Measurements from ENCODE around the gene P3H4.

Gene P3H4

DNA sequence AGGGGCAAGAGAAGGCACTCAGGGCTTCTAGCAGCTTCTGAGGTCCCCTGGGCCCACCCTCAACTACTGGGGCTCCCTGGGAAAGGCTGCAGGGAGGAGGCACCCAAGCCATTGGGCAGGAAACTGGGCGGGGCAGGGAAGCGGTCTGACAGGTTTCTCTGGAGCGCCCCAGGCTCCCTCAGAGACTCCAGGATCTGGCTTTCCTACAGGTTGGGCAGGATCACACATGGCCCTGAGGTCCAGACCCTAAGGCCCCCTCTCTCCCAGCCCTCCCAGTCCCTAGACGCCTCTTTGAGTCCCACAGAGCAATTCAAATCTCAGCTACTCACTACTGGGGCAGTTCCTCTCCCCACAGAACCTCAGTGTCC is 39.5 kb downstream of the P3H4 start:
- DNase-seq (ENCODE audit: low read depth in 2 of 2) = no peak

DNA sequence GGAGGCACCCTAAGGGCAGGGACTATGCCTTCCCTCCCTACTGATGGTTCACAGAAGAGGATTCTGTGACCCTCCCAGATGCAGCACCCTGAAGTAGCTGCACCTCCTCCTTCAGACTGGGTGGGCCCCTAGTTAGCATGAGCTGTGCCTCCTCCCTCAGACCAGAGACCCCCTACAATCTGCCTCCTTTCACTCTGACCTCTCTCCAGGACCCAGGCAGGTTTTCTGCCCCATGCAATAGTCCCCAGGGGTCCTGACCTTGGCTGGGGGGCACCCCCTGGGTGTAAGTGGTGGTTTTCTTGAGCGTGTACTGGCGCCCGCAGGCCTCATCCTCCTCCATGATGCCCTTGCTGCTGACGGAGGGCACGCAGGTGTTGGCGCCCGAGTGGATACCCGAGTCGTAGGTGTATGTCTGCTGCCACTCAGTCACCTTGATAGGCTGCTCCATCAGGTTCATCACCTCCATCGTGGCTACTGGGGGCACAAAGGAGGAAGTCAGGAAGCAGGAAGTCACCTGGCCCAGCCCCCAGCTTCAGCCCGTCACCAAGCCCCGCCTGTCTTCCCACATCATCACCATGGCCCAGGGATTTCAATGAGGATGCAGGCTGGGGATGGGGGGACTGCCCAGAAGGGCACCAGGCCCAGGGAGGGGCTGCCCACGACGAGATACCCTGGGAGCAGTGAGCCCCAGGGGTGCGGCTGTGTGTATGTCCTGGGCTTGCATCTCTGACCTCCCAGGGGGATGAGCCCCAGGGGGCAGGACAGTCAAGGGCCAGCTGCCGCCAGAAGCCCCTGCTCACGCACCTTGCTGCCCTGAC is 40.2 kb downstream of the P3H4 start:
- no peak for DNase-seq (ENCODE audit: low read depth in 2 of 2)

DNA sequence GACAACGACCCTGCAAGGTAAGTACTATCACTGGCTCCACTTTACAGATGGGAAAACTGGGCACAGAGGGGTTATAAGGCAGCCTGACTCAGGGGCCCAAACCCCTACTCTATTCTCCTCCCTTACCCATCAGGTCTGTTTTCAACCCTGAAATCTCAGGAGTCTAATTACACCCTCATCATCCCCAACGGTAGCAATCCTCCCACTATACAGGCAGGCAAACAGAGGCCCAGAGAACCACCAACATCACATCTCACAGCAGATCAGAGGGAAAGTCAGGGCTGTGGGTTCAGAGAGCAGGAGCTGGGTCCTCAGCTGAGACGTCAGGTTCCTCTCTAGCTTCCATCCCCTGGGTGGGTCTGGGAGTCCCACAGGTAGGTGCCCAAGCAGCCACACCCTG is 41.8 kb downstream of the P3H4 start:
- no peak for DNase-seq (ENCODE audit: low read depth in 2 of 2)

- no peak for DNase-seq (ENCODE audit: low read depth in 2 of 2)
Measured at GRCh38 chr17:41769346-41769862, 42.3 kb downstream of the P3H4 start.

- no peak for DNase-seq (ENCODE audit: low read depth in 2 of 2)
Measured at GRCh38 chr17:41768682-41769288, 43.0 kb downstream of the P3H4 start.

- no peak for DNase-seq (ENCODE audit: low read depth in 2 of 2)
Measured at GRCh38 chr17:41767324-41768042, 44.3 kb downstream of the P3H4 start.

DNA sequence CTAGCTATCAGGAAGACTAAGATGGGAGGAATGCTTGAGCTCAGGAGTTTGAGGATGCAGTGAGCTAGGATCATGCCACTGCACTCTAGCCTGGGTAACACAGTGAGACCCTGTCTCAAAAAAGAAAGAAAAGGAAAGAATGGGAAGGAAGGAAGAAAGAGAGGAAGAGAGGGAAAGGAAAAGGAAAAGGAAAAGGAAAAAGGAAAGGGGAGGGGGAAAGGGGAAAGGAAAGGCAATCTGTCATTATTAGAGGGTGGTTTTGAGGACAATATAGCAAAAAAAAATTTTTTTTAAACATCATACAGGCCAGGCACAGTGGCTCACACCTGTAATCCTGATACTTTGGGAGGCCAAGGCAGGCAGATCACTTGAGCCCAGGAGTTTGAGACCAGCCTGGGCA is 45.6 kb downstream of the P3H4 start:
- DNase-seq (ENCODE audit: low read depth in 2 of 2) = no peak

DNA sequence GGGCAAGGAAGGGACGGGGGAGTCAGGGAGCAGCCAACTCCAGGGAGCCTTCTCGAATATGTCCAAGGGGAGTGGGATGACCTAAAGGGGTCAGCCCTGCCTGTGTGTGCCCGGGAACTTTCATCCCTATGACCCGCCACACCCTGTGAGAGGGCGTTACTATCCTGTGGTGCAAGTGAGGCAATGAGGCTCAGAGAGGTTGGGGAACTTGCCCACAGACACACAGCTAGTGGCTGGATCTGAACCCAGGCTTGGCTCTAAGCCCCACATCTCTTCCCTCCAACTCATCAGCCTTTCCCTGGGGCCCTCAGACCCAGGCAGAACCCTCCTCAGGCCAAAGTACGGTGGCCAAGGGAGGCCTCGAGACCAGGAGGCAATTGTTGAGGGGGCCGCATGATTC is 48.4 kb downstream of the P3H4 start:
- DNase-seq (ENCODE audit: low read depth in 2 of 2) = no peak

DNA sequence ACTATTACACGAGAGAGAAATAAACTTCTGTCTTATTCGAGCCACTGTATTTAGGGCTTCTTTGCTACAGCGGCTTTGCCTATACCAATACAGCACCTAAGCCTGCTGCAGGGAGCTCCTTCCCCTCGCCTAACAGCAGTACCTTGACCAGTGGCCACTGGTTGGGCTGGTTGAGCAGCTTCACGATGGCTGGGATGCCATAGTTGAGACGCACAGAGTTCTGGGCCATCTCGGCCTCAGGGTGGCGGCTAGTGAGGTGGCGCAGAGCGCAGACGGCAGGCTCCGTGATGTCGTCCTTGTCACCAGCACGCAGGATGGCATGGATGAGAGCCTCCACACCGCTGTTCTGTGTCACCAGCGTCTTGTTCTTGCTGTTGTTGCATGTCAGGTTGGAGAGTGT is 48.9 kb downstream of the P3H4 start:
- DNase-seq (ENCODE audit: low read depth in 2 of 2) = no peak

- no peak for DNase-seq (ENCODE audit: low read depth in 2 of 2)
Measured at GRCh38 chr17:41762391-41762790, 49.4 kb downstream of the P3H4 start.

DNA sequence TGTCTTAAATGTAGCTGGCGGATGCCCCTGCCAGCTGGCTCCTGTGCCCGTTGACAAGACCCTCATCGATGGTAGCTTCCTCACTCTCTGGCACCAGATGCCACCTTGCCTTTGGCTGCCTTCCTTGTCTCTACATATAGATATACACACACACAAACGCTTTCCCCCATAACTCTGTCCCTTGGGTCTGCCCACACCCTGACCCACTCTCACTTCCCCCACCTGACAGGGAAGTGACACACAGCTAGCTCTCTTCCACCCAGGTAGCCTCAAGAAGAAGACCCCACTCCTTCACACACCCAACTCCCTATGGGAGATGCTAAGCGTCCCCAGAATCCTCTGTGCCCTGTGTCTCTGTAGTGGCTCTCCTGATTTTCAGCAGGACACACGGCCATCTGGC is 50.9 kb downstream of the P3H4 start:
- DNase-seq (ENCODE audit: low read depth in 2 of 2) = no peak

- no peak for DNase-seq (ENCODE audit: low read depth in 2 of 2)
Measured at GRCh38 chr17:41758601-41759000, 53.1 kb downstream of the P3H4 start.

- DNase-seq (ENCODE audit: low read depth in 2 of 2) = no peak
Measured at GRCh38 chr17:41754066-41754465, 57.7 kb downstream of the P3H4 start.

Data from fibroblast of skin of left biceps (primary cell).